ENCODE measurements around the gene BACE1. TPM values are rescaled to one million over a fixed set of nuclear protein-coding genes. Genes with fewer than 3 reads are reported as not detected.
"Not testable (repeated sequence)": the region's sequence is repeated elsewhere in the genome, so short reads cannot be mapped to it uniquely, and the experiment has no call there.

Gene BACE1
- 10 to 100 TPM; 56.6 to 62.9 (median 59.7) TPM for polyA plus RNA-seq (ENCODE audit: insufficient read length in 3 of 3)
- long read RNA-seq, donor 1, full-length matches to known transcripts = 9 of 9 reads
- long read RNA-seq, donor 1, partial matches to known transcripts = 0 of 9 reads
- long read RNA-seq, donor 1, other reads (novel, unspliced or antisense) = 0 of 9 reads
- long read RNA-seq, donor 2, full-length matches to known transcripts = 7 of 7 reads
- long read RNA-seq, donor 2, partial matches to known transcripts = 0 of 7 reads
- long read RNA-seq, donor 2, other reads (novel, unspliced or antisense) = 0 of 7 reads
- long read RNA-seq, donor 3, full-length matches to known transcripts = 13 of 13 reads
- long read RNA-seq, donor 3, partial matches to known transcripts = 0 of 13 reads
- long read RNA-seq, donor 3, other reads (novel, unspliced or antisense) = 0 of 13 reads
- long read RNA-seq, donor 4, full-length matches to known transcripts = 5 of 5 reads
- long read RNA-seq, donor 4, partial matches to known transcripts = 0 of 5 reads
- long read RNA-seq, donor 4, other reads (novel, unspliced or antisense) = 0 of 5 reads
- long read RNA-seq, donor 5 = 0 reads
- long read RNA-seq, donor 6, full-length matches to known transcripts = 8 of 8 reads
- long read RNA-seq, donor 6, partial matches to known transcripts = 0 of 8 reads
- long read RNA-seq, donor 6, other reads (novel, unspliced or antisense) = 0 of 8 reads
- long read RNA-seq, donor 7, full-length matches to known transcripts = 4 of 4 reads
- long read RNA-seq, donor 7, partial matches to known transcripts = 0 of 4 reads
- long read RNA-seq, donor 7, other reads (novel, unspliced or antisense) = 0 of 4 reads
- long read RNA-seq, donor 8, full-length matches to known transcripts = 16 of 53 reads
- long read RNA-seq, donor 8, partial matches to known transcripts = 37 of 53 reads
- long read RNA-seq, donor 8, other reads (novel, unspliced or antisense) = 0 of 53 reads
- long read RNA-seq, donor 9, full-length matches to known transcripts = 5 of 5 reads
- long read RNA-seq, donor 9, partial matches to known transcripts = 0 of 5 reads
- long read RNA-seq, donor 9, other reads (novel, unspliced or antisense) = 0 of 5 reads
- long read RNA-seq, donor 10, full-length matches to known transcripts = 6 of 14 reads
- long read RNA-seq, donor 10, partial matches to known transcripts = 8 of 14 reads
- long read RNA-seq, donor 10, other reads (novel, unspliced or antisense) = 0 of 14 reads
- long read RNA-seq, donor 11, full-length matches to known transcripts = 4 of 4 reads
- long read RNA-seq, donor 11, partial matches to known transcripts = 0 of 4 reads
- long read RNA-seq, donor 11, other reads (novel, unspliced or antisense) = 0 of 4 reads
- long read RNA-seq, donor 12 = 0 reads
- long read RNA-seq, donor 13 = 0 reads
- long read RNA-seq, donor 14, full-length matches to known transcripts = 4 of 4 reads
- long read RNA-seq, donor 14, partial matches to known transcripts = 0 of 4 reads
- long read RNA-seq, donor 14, other reads (novel, unspliced or antisense) = 0 of 4 reads
- long read RNA-seq, donor 15, full-length matches to known transcripts = 4 of 4 reads
- long read RNA-seq, donor 15, partial matches to known transcripts = 0 of 4 reads
- long read RNA-seq, donor 15, other reads (novel, unspliced or antisense) = 0 of 4 reads
- long read RNA-seq, donor 16, full-length matches to known transcripts = 13 of 13 reads
- long read RNA-seq, donor 16, partial matches to known transcripts = 0 of 13 reads
- long read RNA-seq, donor 16, other reads (novel, unspliced or antisense) = 0 of 13 reads

- peak in 10 of 11 donors; percentile 69 to 88 (median 79) for DNase-seq (ENCODE audit: extremely low read depth in 1 of 11, low read depth in 9 of 11, low spot score in 4 of 11)
Observed at GRCh38 chr11:117316197-117316961, at the start of gene BACE1. BACE1 (minus strand) TSS chr11:117316256; CDS start chr11:117315795, 461 bp downstream.

- DNase-seq (ENCODE audit: extremely low read depth in 1 of 11, low read depth in 9 of 11, low spot score in 4 of 11) = no peak
Observed at GRCh38 chr11:117361432-117361831, 45.4 kb upstream of the BACE1 start.

DNA sequence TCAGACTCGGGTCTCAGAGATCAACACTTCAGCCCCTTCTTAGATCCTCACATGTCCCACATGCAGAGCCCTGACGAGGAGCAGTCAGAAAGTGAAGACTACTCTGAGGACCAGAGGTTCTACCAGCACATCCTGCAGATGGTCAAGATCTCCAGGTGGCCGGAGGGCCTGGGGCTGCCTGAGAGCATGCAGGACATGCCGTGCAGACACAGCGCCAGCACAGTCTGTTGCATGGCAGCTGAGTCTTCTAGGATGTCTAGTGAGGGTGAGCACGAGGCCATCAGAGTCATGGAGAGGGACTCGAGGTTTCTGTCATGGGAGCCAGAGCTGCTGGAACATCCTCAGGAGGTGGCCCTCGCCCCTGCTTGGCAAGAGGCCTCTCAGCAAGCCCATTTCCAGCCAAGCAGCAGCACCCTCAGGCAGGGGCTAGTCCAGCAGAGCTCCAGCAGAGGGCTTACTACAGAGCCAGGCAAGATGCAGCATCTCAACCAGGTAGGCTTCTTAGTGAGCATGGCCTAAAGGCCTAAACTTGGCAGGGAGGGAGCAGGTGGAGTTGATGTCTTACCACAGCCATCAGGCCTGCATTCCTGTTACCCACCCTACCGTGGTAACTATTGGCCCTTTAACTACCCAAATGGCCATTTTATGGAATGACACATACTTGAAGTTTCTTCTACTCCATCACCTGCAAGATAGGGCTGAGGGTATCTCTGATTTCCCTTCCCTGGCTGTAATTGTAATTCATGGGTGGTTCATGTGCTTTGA lies 40.3 kb upstream of the BACE1 start:
- DNase-seq (ENCODE audit: extremely low read depth in 1 of 11, low read depth in 9 of 11, low spot score in 4 of 11) = no peak

GRCh38 chr11:117354550-117354949 lies 38.5 kb upstream of the BACE1 start:
- DNase-seq (ENCODE audit: extremely low read depth in 1 of 11, low read depth in 9 of 11, low spot score in 4 of 11) = no peak

DNA sequence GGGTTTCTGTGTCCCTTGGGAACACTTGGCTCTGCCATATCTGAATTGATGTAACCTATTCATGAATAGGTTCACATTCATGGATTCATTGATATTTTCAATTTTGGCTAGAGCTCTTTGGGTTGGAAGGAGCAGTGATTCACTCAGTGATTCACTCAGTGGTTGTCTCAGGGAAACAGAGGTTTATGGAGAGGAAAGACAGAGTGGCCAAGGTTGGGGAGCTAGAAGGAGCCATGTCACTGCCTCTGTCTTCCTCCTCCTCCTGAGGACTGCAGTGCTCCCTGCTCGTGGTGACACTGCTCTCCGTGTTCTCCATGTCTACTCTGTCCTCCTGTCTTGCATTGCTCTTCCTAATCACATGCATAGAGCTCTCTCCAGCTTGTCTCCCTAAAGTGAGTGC lies 29.0 kb upstream of the BACE1 start:
- no peak for DNase-seq (ENCODE audit: extremely low read depth in 1 of 11, low read depth in 9 of 11, low spot score in 4 of 11)

DNA sequence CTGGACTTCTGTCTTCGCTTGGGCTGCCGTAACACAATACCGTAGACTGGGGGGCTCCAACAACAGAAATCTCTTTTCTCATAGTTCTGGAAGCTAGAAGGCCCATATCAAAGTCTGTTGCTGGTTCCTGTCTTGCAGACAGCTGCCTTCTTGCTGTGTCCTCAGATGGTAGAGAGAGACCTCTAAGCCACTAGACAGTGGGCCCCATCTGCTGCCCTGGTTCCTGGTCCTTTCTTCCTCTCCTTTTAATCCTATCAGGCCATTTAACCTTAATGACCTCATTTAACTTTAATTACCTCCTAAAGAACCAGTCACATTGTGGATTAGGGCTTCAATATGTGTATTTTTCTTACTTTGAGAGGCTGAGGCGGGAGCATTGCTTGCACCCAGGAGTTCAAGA lies 21.0 kb upstream of the BACE1 start:
- no peak for DNase-seq (ENCODE audit: extremely low read depth in 1 of 11, low read depth in 9 of 11, low spot score in 4 of 11)

- DNase-seq (ENCODE audit: extremely low read depth in 1 of 11, low read depth in 9 of 11, low spot score in 4 of 11) = no peak
Observed at GRCh38 chr11:117335399-117335798, 19.3 kb upstream of the BACE1 start.

GRCh38 chr11:117334896-117335295 lies 18.8 kb upstream of the BACE1 start:
- no peak for DNase-seq (ENCODE audit: extremely low read depth in 1 of 11, low read depth in 9 of 11, low spot score in 4 of 11)

GRCh38 chr11:117333917-117334316 lies 17.9 kb upstream of the BACE1 start:
- DNase-seq (ENCODE audit: extremely low read depth in 1 of 11, low read depth in 9 of 11, low spot score in 4 of 11) = no peak

DNA sequence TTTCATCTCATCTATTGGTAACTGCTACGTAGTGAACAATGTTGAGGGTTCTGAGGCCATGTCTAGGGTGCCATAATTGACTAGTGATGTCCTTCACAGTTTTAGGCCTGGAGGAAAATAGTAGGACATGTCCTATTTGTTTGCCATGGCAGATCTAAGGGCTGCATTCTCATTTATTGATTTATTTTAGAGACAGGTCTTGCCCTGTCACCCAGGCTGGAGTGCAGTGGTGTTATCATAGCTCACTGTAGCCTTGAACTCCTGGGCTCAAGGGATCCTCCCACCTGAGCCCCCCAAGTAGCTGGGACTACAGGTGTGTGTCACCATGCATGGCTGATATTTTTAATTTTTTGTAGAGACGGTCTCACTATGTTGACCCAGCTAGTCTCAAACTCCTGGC lies 16.8 kb upstream of the BACE1 start:
- no peak for DNase-seq (ENCODE audit: extremely low read depth in 1 of 11, low read depth in 9 of 11, low spot score in 4 of 11)

DNA sequence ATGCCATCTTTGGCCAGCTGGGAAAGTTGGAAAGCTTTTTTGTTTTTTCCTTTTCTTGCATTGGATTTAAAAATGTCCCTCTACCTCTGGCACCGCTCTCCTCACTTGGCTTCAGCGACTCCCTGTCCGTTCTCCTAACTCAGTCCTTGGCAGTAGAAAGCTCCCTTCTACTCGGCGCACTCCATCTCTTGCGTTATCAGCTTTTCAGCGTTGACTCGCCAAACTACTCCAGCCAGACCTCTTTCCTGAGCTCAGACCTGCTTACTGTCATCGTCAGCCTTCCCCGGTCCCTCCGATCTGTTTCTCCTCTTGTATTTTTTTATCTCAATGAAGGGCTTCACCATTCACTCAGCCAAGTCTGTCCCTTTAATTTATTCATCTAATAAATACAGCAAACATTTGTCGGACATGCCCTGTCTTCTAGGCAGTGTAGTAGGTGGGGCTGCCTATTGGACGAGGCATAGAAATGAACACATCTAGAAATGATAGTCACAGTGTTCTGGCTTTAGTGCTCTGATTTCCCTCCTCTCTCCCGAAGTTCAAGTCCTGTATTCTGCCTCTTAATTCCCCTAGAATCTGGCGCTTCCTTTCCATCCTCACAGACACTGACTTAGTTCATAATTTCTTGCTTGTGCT lies 12.4 kb upstream of the BACE1 start:
- no peak for DNase-seq (ENCODE audit: extremely low read depth in 1 of 11, low read depth in 9 of 11, low spot score in 4 of 11)

DNA sequence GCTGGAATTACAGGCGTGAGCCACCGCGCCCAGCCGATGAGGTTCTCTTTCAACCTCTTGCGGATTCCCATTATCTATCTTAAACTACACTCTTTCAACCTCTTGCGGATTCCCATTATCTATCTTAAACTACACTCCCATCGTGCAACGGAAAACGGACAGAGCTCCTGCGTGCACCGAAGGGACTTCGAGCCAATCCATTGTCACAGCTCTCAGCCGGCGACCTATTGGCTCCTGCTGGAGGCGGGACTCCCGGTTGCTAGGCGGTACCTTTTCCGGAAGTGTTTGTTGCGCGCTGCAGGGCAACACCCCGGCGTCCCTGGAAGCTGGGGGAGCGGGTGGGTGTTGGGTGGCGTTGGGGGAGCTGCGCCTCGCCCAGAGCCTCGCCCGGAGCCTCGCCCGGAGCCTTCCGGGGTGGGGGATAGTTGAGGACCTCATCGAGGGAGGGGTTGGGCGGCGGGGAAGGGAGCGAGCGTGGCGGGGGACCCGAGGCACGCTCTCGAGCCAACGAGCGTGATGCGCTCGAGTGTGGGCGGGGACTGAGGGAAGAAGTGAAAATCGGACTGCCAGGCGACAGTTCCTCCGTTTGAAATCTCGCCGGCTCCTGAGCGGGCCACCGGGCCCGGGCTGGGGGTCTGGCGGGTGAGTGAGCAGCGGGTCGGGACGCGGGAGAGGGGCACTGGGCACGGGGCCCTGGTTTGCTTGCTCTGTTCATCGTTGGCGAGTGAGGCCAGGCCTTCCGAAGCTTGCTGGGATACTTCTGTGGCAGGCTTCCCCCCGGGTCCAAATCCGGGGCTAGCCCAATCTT lies 11.7 kb upstream of the BACE1 start, which contains the start of gene CEP164:
Gene CEP164 (plus strand): TSS at position 288 of the 808 bp plus-strand sequence. CDS start 10,733 bp downstream, outside the sequence.
- DNase-seq (ENCODE audit: extremely low read depth in 1 of 11, low read depth in 9 of 11, low spot score in 4 of 11) = peak; percentile 84 to 97 (median 94)

GRCh38 chr11:117327255-117327566 lies 11.2 kb upstream of the BACE1 start:
- not testable (repeated sequence) for DNase-seq (ENCODE audit: extremely low read depth in 1 of 11, low read depth in 9 of 11, low spot score in 4 of 11)

GRCh38 chr11:117319214-117319840 lies 3.3 kb upstream of the BACE1 start:
- DNase-seq (ENCODE audit: extremely low read depth in 1 of 11, low read depth in 9 of 11, low spot score in 4 of 11) = no peak

DNA sequence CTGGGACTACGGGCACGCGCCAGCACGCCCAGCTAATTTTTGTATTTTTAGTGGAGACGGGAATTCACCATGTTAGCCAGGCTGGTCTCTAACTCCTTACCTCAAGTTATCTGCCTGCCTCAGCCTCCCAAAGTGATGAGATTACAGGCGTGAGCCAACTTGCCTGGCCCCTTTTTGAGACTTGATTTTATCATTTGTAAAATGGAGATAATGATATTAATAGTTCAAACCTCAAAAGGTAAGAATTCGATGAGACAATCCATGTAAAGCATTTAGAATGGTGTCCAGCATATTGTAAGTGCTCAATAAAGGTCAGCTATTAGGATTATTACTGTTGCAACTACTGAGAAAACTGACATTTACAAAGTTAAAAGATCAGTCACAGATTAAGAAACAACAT lies 2.7 kb upstream of the BACE1 start:
- no peak for DNase-seq (ENCODE audit: extremely low read depth in 1 of 11, low read depth in 9 of 11, low spot score in 4 of 11)
